GM11168 (cell line): ENCODE measurements around the gene PRPF6.

ENCODE experiments used
- in situ Hi-C: fragments of 300-500 bp; cut with MboI; formaldehyde crosslinking; loops from one replicate; pipeline ENCODE4 v1.12.0; 2022; ENCODE audit warnings: low sequenced_read_pairs; ENCODE audit not compliant: unreplicated experiment

Gene PRPF6

DNA sequence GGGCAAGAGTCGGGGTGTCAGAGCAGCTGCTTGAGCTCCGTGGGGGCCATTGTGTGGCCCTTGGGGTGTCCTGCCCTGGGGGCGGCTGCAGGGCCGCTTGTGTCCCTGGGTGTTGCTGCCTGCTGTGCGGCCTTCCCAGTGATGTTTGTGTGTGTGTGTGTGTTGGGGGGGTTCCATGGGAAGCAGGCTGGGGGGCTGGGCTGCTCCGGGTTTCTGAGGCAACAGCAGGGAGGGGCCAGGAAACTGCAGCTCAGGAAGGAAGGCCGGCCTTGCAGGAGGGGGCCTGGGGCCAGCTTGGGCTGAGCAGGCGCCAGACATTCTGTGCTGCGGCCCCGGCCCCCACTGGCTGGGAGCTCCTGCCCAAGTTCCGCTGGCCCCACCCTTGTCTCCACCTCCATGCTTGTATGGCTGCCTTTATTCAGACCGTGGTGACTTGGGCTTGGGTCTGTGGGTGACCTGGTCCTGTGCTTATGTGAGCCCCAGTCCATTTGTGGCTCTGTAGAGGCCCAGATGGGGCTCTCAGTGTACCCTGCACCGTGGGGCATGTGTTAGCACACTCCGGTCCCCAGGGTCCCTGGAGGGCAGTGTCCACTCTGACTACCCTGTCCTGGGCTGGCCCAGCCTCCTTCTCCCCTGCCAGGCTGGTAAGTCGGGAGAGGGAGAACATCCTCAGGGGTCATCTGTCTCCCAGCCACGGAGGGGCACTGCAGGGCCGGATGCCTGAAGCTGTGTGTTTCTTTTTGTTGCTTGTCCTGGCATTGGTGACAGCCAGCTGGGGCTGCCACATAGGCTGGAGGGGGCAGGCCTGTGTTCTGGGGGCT is 73.1 kb downstream of the PRPF6 start:
- in situ Hi-C loops: no loop called here

DNA sequence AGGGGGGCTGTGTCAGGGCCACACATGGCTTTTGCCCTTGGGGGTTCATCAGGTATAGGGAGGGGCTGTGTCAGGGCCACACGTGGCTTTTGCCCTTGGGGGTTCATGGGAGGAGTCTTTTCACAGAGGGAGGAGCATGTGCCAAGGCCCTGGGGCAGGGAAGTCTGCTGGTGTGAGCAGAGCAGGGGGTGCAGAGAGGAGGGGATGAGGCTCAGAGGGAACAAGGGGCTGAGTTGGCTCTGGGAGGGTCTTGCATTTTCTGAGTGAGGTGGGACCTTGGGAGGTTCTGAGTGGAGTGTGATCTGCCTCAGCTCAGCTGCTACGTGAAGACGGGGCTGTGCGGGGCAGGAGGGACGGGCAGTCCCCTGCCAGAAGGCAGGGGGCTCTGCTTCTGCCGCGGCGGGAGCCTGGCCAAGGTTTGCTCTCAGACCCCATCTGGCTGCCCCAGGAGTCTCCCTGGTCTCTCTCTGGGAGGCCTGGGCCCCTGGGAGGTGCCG is 74.5 kb downstream of the PRPF6 start:
- in situ Hi-C loops: no loop called here

DNA sequence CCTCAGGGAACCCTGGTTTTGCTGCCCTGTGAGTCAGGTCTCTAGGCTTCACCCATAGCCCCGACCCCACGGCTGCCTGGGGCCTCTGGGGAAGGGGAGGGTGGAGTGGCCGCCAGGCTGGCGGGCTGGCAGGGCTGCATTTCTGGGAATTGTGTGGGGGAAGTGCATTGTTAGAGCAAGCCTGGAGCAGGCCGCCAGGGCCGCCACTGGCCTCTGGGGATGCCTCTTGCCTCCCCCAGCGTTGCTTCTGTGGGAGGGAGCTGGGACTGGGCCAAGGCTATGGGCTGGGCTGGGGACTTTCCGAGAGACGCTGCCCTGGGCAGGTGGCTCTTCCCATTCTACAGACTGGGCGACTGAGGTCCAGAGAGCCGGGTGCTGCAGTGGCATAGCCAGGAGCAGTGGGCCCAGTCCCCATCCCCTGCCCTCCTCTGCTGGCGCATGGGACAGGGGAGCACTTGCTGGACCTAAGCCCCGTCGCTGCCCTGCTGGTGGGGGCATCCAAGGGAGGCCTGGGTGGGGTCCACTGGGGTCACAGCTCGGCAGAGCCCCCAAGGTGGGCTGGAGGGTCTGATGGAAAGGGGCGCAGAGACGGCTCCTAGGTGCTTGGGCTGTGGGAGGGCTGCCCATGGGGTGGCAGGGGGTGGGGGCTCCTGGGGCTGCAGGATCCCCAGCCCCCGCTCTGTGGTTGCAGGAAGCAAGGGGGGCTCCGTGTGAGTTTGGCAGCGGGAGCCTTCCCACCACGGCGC is 75.1 kb downstream of the PRPF6 start:
- in situ Hi-C loops: no loop called here

DNA sequence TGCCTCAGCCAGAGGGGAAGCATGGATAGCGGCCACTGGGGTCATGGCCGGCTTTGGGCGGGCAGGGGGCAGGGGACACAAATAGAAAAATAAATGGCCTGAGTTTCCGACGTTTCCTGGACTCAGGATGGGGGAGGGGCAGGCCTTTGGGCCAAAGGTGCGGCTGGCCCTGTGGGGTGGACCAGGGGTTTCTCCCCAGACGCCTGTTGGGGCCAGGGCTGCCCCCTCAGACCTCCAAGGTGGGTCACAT is 75.6 kb downstream of the PRPF6 start:
- in situ Hi-C loops: no loop called here

DNA sequence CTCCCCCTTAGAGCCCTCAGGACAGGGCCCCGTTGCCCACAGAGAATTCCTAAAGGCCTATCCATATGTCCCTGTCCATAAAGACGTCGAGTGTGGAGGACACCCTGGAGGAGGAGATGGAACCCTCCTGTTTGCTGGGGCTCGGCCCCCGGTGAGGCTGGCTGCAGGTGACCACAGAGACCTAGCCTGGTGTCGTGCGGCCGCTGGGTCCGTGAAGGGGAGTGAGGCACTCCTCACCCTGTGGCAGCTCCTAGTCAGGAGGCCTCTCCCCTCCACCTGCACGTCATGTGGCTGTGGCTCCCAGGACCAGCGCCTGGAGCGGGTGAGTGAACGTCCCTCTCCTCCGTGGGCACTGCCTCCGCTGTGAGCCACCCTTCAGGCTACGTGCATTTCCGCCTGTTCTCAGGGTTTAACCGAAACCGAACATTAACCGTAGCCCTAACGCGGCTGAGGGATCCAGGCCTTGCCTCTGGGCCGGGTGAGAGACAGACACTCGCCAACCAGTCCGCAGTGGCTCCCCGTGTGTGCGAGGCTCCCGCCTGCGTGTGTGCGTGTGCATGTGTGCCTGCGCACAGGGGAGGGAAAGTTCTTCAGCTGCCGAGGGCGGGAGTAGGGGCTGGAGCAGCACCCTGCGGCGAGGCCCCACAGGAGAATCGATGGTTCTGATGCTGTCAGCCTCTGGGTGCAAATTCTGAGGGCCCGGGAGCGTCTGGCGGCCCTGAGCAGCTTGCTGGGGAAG is 76.1 kb downstream of the PRPF6 start:
- in situ Hi-C loops: no loop called here

DNA sequence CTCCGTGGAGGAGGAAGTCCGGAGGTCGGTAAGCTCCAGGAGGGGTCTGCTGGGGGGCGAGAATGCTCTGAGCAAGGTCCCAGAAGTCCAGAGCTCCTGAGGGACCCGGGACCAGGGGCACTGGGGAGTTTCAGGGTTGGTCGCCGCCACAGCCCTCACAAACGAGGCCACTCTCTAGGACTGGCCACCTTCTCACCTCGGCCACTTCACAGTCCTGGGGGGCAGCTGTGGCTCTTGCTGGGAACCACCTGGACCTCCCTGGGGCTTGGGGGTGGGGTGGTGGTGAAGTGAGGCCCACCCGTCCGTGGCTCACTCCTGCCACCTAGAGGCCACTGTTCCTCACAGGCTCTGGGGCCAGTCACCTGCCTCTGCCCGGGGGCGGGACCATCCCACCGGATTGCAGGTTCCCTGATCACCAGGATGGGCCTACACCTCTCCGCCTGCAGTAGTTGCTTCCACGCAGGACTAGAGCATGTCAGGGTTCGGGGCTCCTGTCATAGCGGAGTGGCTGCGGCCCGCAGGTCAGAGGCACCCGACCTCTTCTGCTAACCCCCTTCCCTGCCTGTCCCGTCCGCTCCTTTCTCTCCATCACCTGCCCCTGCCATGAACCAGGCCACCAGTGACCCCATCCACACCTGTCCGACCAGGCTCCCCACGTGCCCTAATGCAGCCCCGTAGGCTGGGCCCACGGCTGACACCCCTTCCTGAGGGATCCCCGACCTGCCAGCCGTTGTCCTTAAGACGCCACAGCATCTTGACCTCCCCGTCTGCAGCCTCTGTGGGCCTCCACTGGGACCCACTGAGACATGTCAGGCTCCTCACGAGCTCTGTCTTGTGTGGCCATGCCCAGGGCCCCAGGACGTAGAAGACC is 76.9 kb downstream of the PRPF6 start:
- in situ Hi-C loops: no loop called here

DNA sequence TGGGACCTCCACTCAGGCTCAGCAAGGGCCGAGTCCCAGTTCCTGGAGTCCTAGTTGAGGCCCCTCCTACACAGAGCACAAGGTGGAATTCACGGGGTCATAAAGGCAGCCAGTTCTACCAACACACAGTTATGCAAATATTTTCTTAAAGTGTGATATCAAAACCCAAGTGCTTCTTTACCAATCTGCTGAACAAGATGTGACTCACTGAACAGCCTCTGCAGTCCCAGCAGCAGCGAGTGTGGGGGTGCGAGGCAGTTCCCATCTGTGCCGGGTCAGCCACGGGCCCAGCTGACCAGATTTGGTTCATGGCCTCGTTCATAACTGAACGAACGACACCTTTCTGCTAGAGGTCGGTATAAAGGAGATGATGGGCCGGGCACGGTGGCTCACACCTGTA is 77.6 kb downstream of the PRPF6 start:
- in situ Hi-C loops: no loop called here

DNA sequence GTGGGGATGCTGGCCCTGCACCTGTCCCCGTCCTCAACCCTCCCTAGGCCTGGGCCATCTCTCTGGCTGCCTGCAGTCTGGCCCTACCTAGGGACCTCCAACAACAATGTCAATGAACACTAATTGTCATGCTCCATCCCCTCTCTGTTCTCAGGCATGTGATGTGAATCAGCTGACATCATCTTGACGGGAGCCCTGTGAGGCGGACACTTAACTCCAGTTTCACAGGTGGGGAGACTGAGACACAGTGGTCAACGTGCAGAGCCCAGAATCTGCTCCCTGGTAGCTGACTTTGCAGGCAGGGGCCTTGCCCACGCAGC is 81.3 kb downstream of the PRPF6 start:
- in situ Hi-C loops: no loop called here

DNA sequence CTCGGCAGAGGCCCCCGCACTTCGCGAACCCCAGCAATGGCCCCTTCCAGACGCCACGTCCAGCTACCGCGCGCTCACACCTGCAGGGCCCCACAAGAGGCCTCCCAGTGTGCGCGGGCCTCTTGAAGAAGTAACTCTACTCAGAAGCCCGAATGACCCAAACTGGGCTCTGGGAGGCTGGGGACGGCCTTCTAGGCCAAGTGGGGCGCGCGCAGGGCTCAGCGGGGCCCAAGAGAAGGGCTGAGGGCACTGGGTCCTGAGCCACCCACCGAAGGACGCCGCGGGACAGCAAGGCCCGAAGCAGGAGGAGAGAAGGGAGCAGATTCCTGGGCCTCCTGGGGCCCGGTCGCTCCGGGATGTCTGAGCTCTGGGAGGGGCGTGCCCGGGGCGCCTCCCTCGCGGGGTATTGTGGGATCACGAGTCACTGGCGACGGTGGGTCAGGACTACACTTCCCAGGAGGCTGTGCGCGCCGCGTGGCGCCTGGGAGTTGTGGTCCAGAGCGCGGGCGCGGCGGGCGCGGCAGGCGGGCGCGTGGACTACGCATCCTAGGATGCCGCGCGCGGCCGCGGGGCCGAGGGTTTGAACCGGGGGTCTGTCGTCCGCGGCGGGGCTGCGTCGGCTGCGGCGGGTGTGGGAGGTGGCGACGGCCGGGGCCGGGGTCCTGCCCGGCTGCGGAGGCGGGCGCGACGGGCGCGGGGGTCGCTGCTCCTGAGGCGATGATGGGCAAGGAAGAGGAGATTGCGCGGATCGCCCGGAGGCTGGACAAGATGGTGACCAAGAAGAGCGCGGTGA is 81.9 kb downstream of the PRPF6 start, which contains the start of gene TCEA2:
Gene TCEA2, plus strand, starts transcription at position 603 of the 793 bp plus-strand sequence. Its CDS starts 115 bp downstream, at position 718.
- in situ Hi-C loops: no loop called here

DNA sequence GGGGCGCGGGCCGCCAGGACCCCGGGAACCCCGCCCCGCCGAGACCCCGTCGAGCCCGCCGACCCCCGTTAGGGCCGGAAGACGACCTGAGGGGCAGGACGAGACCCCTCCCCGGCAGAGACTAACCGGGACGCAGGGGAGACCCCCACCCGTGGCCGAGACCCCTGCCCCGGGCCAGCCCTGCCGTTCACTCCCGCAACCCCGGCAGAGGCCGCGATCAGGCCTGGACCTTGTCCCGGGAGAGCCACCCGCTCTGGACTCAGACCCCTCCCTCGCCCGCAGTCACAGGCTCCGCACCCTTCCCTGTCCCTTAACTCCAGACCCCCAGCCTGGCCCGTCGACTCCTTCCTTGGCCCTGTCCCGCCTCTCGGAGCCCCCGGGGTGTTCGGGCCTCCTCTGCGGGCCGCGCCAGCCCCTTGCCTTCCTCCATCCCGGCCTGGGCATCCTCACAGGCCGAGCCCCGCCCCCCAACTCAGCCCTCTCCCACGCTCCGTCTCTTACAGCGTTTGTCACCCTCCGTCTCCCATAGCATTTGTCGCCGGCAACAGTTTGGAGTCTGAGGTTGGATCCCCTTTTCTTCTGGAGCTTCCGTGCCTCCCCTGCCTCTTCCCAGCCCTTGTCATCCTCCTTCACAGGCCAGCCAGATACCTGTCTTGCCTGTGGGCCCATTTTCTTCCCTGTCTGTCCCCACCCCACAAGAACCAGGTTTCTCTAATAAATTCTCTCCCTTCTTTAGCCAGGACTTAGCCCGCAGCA is 82.6 kb downstream of the PRPF6 start:
- in situ Hi-C loops: no loop called here

DNA sequence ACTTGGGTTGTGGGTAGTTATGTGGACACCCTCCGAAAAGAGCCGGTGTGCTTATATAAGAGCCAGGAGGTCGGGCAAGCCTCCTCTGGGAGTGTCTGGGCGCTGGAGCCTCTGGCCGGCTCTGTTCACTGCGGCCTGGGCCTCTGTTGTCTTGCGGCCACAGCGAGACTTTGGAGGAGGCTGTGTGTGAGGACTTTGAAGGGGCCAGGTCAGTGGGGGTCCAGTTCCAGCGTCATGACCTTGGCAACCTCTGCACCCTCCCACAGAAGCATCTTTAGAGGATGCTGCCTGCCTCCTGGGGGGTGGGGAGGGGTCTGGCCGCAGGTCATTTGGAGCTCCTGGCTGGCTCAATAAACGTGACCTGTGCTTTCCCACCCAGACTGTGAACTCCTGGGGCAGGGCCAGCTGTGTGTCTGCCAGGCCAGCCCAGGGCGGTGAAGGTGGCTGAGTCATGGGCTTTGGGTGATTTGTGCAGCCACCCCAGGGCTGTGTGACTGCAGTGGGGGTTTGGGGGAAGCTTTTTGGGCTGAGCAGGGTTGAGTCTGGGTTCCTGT is 83.3 kb downstream of the PRPF6 start:
- in situ Hi-C loops: no loop called here

DNA sequence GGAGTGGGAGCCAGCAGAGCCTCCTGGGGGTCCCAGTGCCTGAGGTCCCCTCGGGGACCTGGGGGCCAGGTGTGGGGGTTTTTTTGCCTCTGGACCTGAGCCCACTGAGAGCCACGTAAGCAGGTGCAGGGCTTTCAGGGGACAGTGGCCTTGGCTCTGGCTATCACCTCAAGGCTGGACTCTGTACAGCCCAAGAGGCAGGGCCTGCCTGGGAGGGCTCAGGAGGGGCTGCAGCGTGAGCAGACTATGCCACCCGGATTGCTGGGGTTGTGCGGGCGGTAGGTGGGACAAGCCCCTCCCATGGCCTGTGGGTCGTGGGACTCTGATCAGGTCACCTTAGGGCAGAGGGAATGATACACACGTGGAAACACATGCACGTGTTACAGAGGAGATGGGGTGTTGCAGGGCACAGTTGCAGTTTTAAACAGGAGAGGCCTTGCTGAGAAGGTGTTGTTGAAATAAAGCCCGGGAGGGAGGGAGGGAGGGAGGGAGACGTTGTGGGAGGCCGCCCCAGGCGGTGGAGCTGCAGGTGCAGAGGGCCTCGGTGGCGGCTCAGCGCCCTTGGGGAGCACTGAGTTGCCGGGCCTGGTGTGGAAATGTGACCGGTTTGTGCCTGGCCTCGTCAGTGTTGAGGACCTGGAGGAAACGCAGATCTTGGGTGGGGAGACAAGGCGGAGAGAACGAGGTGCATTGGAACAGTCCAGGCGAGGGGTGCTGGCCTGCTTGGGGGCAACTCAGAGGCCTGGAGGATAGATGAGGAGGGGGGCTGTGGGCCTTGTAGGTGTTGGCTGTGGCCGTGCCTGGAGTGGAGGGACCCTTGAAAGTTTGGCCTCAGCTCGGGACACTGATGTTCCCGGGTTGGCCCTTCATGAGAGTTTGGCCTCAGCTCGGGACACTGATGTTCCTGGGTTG is 84.4 kb downstream of the PRPF6 start:
- in situ Hi-C loops: no loop called here

DNA sequence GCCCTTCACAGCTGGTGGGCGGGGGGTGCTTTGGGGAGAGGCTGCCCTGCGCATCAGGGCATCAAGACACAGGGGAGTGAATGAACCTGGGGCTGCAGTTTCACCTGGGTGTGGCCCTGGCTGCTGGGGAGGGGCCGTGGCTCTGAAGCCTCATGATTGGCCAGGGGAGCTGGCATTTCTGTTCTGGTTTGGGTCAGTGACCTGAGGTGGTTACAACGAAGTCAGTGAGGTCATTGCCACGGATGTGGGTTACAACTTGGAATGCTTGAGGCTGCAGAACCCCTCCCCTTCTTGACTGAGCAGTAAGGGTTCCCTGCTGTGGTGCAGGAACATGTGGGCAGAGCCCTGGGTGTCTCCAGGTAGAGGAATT is 85.0 kb downstream of the PRPF6 start:
- in situ Hi-C loops: no loop called here

DNA sequence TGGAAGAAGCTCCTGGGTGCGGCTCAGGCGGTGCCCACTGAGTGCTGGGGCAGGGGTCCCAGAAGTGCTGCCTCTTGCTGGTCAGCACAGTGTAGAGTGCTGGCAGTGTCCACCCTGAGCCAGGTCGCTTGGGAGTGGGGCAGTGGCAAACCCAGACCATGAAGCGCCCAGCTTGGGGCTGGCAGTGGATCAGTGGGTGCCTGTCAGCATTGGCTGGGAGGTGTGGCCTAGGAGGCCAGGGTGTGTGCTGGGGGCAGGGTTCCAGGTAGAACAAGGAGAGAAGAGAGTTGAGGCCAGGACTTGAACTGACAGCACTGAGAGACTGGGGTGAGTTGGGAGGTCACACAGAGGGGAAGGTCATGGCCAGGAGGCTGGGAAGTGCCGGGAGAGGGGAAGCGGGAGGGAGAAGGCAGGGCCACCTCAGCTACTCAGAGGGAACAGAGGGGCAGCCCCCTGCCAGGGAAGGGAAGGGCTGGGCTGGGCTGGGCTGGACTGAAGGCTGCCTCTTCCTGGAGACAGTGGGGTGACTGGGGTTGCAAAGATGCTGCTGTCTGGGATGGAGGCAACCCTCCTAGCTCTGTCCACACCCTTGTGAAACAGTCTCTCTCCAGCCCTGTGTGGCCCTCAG is 86.2 kb downstream of the PRPF6 start:
- in situ Hi-C loops: no loop called here

DNA sequence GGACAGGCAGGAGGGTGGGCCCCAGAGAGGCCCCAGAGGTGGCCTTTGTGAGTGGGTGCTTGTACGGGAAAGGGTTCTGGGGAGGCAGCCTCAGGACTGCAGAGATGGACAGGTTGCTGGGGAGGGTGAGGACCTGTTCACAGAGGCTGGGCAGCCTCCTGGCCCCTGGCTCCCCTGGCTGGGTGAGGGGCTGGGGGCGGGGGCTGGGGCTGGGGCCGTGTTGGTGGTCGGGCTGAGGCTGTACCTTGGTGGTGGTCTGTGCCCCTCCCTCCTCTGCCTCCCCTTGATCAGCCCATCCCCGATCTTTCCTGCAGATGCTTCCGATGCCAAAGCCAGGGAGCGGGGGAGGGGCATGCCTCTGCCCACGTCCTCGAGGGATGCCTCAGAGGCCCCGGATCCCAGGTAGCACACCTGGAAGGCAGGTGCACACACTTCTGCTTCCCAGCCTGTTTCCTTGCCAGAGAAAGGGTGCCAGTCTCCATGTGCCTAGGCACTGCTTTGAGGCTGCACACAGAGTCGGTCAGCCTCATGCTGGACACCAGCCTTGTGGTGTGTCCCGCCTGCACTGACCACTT is 86.9 kb downstream of the PRPF6 start:
- in situ Hi-C loops: no loop called here

DNA sequence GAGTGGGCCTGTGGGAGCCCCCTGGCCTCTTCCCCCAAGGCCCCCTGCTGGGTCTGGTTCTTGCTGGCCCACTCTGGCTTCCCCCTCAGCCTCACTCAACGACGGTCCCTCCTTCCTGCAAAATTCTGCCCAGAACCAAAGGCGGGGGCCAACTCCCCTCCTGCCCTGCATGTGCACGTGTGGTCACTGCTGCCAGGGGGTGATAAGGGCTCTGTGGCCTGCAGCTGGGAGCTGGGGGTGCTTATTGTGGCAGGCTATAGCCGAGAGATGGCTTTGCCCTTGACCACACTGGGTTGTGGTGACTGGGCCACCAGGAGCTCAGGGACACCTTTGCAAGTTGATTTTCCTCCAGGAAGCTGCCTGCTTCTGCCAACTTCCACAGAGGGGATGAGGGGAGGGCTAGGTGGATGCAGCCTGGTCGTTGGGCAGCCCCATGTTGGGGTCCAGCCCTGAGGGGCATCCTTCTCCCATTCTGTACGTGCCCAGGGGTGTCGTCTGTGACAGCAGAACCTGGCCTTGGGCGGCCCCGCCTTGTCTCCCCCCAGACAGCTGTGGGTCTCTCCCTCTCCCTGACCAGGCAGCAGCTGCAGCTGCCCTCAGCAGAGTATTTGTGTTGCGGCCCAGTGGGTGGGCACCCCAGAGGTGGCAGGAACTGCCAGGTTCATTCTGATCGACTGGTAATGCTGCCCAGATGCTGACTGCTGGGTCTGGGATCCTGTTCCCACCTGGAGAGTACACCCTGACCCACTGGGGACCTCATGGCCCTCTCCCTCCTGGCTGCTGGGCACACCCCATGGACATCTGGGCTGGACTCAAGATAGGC is 87.7 kb downstream of the PRPF6 start:
- in situ Hi-C loops: no loop called here
